Activated CD4-positive, alpha-beta T cell treated with anti-CD3 and anti-CD28 coated beads, Interleukin-2, amount 50 U/mL, for 16 hours (primary cell): ENCODE data around the gene DIP2C.
"Not testable (repeated sequence)": the region's sequence is repeated elsewhere in the genome, so short reads cannot be mapped to it uniquely, and the experiment has no call there.

Experiments
- DNase-seq: peaks from one replicate; pipeline ENCODE4 v3.0.0-alpha.2; 2020

DIP2C gene

GRCh38 chr10:697097-697875 is 7.8 kb upstream of the DIP2C start:
- DNase-seq = no peak

- DNase-seq = no peak
These were observed 5.9 kb upstream of the DIP2C start for GRCh38 chr10:695396-695795.

- DNase-seq = no peak
These were observed 4.0 kb upstream of the DIP2C start for GRCh38 chr10:693506-693905.

- no peak for DNase-seq
These were observed 3.3 kb upstream of the DIP2C start for GRCh38 chr10:692682-693351.

- no peak for DNase-seq
These were observed 1.7 kb upstream of the DIP2C start for GRCh38 chr10:691216-691615.

- DNase-seq = no peak
These were observed 1.1 kb upstream of the DIP2C start for GRCh38 chr10:690372-691161.

- no peak for DNase-seq
These were observed 382 bp downstream of the DIP2C start for GRCh38 chr10:689121-689451.

GRCh38 chr10:688312-689120 is 952 bp downstream of the DIP2C start:
- no peak for DNase-seq

GRCh38 chr10:687583-688311 is 1.7 kb downstream of the DIP2C start:
- no peak for DNase-seq

- no peak for DNase-seq
These were observed 3.1 kb downstream of the DIP2C start for GRCh38 chr10:686155-686931.

GRCh38 chr10:685613-686012 is 3.9 kb downstream of the DIP2C start:
- no peak for DNase-seq

GRCh38 chr10:683448-684071 is 5.9 kb downstream of the DIP2C start:
- DNase-seq = no peak

- no peak for DNase-seq
These were observed 6.5 kb downstream of the DIP2C start for GRCh38 chr10:682931-683447.

- no peak for DNase-seq
These were observed 7.7 kb downstream of the DIP2C start for GRCh38 chr10:681670-682318.

GRCh38 chr10:680745-681144 is 8.7 kb downstream of the DIP2C start:
- no peak for DNase-seq

GRCh38 chr10:680146-680545 is 9.3 kb downstream of the DIP2C start:
- no peak for DNase-seq

GRCh38 chr10:679556-679955 is 9.9 kb downstream of the DIP2C start:
- no peak for DNase-seq

GRCh38 chr10:678662-679005 is 10.8 kb downstream of the DIP2C start:
- not testable (repeated sequence) for DNase-seq

GRCh38 chr10:677750-678661 is 11.5 kb downstream of the DIP2C start:
- no peak for DNase-seq
